GM19025 (cell line): ENCODE results near the gene C9orf78.

Experiments used
- ATAC-seq: cut with Tn5 transposase; IDR thresholded peaks from one replicate; pipeline ENCODE4 v1.9.1; 2021; ENCODE audit warnings: mild to moderate bottlenecking, low read depth, moderate library complexity; ENCODE audit not compliant: unreplicated experiment

C9orf78 gene

GRCh38 chr9:129779560-129780190 lies 55.4 kb downstream of the C9orf78 start:
- no peak for ATAC-seq

- ATAC-seq, result no peak
These were observed 56.6 kb downstream of the C9orf78 start for GRCh38 chr9:129778469-129778868.

- ATAC-seq, result no peak
These were observed 57.3 kb downstream of the C9orf78 start for GRCh38 chr9:129777769-129778130.
